Glomerular visceral epithelial cell (primary cell): Measurements from ENCODE around the gene PRICKLE4.
"Not testable (repeated sequence)": the region's sequence is repeated elsewhere in the genome, so short reads cannot be mapped to it uniquely, and the experiment has no call there.

ENCODE experiments used
- DNase-seq: peaks from one replicate; pipeline ENCODE4 v3.0.0-alpha.2; 2016; ENCODE audit errors: extremely low spot score

The PRICKLE4 gene

DNA sequence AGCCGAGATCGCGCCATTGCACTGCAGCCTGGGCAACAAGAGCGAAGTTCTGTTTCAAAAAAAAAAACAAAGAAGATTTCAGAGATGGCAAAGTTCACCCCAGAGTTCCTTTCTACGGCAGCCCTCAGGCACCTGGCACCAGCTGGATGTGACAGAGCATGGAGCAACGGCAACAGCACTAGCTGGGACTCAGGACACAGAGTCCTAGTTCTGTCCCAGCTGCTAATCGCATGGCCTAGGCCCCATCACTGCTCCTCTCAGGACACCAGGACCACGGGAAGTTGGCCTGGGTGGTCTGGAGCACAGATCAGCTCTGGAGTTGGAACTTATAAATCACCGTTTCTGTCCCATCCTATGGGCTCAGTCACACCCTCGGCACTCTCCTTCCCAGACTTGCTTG, 34.5 kb upstream of the PRICKLE4 start:
- no peak for DNase-seq

DNA sequence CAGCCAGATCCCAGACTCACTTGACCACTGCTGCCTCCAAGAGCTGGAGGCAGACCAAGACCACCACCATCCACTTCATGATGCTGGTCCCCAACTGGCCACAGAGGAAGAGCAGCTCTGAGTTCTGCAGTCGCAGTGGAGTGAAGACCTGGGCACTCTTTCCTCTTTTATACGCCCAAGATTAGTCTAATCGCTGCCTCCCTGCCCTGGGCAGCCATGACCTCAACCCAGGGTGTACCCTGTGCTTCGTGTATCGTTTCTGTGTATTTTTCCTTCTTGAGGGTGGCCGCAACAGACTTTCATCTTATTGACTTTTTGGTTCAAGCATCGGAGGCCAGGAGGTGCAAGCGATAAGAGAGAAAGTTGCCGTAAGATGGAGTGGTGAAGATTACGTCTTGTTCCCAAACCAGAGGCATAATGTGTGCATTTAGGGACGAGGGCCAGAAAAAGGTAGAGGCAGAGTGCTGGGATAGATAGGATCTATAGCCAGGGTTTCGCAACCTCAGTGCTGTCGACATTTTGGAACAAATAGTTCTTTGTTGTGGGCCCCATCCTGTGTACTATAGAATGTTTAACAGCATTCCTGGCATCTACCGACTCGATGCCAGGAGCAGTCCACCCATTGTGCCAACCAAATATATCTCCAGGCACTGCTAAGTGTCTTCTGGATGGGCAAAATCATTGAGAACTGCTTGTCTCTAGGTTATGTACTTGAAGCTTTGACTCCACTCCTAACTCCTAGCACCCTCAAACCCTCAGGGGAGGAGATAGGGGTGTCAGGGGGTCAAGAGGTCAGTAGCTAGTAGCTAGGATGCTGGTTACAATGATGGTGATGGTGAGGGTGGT, 33.1 kb upstream of the PRICKLE4 start, which contains the start of gene PGC:
Gene PGC, minus strand, starts transcription at position 142 of the 846 bp plus-strand sequence. Its CDS starts 63 bp downstream, at position 79.
- no peak for DNase-seq

DNA sequence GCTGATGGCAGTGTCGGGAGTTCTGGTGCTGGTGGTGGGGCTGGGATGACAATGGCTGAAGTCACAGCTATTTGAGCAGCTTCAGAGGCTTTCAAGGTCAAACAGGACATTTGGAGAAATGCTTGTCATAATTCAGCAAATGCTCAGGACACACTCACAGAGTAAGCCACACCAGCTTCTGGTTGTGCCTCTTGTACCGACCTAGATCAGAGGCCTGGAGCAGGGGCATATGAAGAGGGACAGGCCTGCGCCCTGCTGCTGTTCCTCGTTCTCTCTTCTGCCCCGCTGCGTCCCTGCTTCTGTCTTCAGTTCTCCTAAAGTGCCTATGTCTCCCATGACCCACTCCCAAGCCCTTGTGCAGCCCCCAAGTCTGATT, 32.5 kb upstream of the PRICKLE4 start:
- no peak for DNase-seq

DNA sequence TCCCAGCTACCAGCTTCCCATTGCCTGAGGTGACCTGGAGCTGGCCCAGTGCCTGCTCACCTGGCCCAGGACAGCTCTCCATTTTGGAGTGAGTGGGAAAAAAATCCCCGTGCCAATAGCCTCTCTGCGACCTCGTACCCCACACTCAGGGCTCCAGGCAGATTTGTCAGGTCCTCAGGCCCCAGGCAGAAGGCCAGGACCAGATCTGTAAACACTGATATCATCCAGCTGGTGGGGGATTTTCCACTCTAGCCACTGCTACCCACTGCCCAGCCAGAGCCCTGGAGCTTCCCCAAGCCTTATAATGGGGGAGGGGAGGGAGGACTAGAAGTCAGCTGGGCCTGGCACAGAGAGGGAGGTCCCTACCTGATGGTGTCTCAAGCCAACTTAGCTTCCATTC, 32.0 kb upstream of the PRICKLE4 start:
- no peak for DNase-seq

DNA sequence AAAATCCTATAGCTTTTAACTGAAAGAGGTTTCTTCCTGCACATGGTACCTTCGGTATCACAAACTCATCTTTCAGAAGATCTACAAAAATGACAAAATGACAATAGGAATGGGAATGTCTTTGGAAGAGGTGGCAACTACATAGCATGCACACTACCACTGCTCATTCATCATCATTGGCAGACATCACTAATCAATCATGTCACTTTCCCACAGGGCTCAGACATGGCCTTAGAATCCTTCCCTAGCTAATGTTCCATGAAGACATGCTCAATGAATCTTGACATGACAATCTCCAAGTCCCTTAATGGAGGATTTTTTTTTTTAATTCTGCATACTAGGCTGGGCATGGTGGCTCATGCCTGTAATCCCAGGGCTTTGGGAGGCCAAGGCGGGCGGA, 30.2 kb upstream of the PRICKLE4 start:
- no peak for DNase-seq

DNA sequence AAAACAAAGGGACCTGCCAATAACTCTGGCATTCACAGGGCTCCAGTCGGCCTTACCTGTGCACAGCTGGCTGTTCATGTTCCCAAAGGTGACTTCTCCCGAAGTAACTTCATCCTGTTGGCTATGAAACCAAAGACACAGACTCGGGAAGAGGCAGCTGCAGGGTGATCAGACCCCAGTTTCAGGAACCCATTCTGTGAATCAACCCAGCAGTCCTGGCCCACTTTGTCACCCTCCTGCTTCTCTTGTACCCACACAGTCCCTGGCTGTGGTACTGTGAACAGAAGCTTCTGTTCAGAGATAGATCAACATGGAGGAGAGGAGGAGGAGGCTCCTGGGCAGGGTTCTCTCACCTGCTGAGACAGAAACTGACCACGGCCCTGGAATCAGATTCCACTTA, 24.7 kb upstream of the PRICKLE4 start:
- no peak for DNase-seq

DNA sequence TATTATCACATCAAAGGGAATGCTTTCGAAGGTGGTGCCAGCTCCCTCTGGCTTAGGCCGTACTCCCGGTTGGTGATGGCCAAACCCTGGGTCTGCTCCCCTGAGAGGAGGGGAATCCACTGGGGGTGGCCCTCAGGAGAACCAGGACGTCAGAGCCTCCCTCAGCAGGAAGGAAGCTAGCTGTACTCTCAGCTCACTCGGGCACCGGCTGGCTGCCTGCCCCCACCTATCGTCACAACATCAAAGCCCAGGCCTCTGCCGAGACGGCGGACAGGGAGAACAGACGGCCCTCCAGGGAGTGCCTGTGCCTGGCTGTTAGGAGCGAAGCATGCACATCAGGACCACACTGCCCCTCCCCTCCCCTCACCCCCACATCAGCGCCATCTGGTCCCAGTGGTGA, 24.2 kb upstream of the PRICKLE4 start:
- DNase-seq = no peak

DNA sequence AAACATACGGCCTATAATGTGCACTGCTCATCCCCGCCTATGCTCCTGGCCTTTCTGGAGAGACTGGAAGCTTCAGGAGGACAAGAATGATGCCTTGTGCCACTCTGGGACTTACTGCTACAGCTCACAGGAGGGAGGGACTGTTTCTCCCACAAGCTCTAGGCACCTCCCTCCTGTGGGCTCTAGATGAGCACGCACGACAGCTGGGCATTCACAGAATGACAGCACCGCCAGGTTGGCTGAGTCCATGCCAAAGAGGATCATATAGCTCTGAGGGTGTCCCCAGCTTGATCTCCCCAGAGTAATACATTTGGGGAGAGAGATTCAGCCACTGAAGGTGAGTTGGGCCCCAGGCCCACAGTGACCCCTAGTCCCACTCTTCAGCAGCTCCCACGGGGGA, 23.3 kb upstream of the PRICKLE4 start:
- no peak for DNase-seq

DNA sequence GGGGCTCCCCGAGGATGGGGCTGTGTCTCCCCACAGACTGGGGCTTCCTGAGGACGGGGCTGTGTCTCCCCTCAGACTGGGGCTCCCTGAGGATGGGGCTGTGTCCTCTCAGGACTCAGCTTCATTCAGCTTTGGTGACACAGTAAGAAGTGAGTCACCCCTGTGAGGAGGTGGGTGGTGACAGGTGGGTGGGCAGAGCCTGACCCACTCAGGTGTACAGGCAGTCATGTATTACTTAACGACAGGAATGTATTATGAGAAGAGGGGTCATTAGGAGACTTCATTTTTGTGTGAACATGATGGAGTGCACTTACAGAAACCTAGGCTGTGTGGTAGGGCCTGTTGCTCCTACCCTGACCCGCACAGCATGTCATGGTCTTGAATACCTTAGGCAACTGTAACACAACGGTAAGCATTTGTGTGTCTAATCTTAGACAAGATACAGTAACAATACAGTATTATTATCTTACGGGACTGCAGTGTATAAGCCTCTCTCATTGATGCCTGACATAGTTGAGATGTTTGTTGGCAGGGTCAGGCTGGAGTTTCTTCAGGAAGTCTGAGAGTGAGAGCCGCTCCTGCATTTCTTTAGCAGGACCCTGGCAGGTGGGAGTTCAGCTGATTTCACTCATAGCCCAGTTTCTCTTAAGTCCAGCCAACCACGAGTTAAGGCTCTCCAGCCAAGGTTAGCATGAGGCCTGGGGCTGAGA, 22.5 kb upstream of the PRICKLE4 start:
- no peak for DNase-seq

DNA sequence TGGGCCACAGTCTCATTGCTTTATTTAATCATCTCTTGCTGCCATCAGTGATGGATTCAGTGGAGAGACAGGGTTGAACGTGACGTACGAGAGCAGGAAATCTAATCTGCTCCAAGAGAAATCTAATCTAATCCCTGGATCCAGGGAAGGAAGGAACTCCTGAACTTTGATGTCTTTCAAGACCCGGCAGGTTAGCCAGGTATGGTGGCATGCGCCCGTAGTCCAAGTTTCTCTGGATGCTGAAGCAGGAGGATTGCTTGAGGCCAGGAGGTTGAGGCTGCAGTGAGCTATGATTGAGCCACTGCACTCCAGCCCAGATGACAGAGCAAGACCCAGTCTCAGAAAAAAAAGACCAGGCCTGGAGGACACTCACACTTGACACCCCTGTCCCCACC, 21.9 kb upstream of the PRICKLE4 start:
- no peak for DNase-seq

DNA sequence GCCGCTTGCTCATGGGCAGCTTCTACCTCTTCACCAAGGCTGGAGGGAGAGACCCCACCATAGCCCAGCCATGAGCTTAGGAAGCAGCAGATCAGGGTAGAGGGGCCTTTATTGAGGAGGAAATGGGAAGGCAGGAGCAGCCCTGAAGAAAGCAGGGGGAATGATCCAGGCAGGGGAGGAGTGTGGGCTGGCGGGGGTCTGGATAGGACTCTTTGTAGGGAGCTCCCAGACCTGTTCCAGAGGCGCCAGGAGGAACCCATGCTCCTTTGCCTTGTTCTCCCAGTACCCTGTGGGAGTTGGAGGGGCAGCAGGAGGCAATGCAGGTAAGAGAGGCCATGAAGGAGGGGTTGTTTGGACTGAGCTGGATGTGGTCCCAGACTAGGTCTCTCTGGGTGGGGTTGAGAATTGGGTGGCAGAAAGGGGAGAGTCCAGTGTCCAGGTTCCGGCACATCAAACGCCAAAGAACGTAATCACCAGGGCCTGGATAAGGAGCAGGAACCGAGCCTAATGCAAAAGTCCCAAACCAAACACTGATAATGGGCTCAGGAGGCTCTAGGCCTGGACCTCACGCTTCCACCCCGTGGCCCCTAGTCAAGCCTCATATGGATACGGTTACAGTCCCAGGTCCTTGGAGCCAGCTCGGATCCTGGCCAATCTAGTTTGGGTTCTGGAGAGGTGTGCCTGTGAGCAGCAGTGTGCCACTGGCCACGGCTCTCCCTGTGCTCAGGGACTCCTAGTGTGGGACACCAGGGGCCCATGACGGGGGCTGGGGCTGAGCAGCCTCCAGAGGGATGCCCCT, 21.3 kb upstream of the PRICKLE4 start:
- DNase-seq = no peak

DNA sequence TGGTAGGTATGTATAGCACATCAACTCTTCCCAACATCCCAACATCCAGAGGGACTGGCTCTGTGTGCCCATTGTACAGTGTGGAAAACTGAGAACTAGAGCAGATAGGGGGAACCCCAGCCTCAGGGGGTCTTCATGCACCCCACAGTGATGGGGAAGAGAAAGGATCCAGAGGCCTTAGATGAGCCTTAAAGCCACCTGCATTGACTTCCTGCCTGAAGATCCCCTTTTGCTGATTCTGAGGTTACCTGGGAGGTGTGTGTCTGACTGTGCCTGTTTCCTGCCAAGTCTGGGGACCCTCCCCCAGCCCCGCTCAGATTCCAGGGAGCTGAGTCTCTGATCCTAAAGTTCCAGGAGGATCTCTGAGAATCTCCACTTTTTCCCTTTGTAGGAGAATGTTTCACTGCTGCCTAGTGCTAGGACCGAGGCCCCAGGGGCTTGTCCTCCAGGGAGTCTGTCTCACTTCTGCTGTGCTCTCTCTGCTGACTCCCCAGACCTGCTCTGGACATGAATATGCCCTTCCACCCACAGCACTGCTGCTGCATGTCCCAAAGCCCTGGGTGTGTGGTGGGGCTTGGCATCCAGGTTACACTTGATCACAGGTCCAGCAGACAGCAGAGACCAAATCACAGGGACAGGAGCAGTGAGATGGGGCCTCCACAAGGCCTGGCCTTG, 20.5 kb upstream of the PRICKLE4 start:
- DNase-seq = no peak

DNA sequence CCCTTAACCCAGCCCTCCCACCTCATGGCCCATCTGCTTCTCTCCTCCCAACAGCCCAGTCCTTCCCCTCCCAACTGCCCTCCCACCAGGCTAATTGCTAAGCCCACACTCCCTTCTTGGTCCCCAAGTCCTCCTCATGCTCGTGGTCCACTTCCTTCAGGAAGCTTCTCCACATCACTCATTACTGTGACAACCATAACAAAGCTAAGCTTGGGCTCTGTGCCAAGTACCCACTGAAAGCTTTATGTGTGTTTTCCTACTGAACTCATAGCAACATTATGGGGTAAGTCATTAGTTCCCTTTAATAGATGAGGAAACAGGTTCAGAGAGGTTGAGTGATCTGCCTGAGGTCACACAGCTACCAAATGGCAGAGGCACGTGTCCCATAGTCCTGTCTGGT, 17.1 kb upstream of the PRICKLE4 start:
- no peak for DNase-seq

DNA sequence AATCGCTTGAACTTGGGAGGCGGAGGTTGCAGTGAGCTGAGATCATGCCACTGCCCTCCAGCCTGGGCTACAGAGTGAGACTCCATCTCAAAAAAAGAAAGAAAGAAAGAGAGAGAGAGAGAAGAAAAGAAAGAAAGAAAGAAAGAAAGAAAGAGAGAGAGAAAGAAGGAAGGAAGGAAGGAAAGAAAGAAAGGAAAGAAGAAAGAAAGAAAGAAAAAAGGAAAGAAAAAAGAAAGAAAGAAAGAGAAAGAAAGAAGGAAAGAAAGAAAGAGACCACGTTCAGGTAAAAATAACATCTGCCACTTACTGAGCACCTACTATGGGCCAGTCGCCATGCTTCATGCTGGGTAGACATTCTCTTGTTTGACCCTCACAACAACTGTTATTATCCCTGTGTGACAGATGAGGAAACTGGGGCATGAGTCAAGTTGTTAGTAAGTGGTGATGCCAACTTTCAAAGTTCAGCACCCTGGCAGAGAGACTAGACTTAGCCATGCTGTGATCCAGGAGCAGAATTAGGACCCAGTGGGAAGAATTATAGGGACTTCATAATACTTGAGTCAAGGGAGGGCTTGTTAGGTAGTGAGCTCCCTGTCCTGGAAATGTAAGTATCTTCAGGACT, 14.4 kb upstream of the PRICKLE4 start:
- not testable (repeated sequence) for DNase-seq

DNA sequence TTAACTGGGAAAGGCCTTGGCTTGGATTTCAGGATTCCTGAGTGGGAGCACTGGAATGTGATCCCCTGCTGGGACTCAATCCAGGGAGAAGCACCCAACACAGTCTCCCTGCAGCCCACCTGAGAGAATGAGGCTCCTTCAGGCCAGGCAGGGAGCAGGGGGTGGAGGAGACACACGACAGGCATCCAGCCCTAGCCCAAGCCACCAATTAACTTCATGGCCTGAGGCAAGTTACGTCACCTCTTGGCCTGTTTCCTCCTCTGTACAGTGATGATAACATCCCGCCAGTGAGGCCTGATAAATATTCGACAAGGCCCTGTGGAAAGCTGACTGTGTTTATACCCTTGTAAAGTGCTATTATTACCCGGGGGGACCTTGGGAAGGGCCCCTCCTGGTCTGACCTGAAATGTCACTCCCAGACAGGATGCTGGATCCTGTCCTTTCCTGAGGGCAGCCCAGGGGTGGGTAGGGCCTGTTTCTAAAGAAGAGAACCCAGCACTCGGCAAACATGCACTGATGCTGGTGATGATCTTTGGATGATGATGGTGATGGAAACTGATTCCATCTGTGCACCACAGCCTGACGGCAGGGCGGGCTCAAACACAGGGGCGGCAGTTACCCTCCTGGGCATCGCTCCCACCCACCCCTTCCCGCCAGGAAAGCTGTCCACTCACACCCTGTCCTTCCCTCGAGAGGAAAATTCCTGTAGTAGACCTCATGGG, 13.3 kb upstream of the PRICKLE4 start:
- DNase-seq = peak; percentile 19

DNA sequence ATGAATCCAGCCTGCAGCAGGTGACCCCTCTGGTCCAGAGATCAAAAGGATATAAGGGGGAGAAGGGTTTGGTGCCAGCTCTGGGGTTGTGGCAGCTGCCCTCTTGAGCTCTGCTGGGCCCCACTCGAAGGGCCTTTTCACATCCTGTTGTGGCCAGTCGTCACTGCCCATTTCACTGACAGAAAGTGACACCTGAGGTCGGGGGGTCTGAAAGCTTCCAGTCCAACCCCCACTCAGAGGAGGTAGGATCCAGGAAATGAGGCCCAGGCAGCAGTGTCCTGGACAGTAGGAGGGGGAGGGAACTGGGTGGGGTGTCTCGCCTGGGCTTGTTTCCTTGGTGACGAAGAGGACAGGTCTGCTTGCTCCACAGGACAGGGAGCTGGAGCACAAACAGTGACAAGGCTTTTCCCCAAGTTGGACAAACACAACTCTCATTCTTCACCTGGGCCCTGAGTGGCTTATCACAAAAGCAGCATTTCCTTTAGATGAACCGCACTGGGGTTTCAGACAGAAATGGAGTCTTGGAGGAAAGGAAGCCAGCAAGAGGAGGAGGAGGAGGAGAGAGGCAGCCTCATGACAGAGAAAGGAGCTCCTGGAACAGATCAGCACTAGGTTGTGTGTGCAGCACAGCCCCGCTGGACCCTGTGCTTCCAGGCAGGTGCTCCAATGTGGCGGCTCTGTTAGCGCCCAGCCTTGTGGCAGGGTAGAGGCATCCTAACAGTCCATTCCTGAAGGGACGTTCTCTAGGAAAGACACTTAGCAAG, 11.9 kb upstream of the PRICKLE4 start:
- DNase-seq = no peak

DNA sequence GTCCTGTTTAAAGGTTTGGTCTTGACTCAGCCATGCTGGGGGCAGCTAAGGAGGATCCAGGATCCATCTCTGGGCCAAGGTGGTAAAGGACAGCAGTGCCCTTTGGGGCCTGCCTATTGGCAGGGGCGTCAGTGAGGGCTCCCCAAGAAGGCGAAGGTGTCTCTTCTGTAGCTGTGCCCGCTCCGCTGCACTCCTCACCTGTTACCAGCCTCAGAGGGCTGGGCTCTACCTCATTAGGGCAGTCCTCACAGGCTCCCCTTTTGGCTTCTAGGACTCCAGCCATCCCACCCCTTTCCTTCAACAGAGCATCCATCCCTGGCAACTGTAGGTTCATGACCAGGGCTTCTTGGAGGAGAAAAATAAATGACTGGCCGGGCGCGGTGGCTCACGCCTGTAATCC, 11.2 kb upstream of the PRICKLE4 start:
- DNase-seq = no peak

DNA sequence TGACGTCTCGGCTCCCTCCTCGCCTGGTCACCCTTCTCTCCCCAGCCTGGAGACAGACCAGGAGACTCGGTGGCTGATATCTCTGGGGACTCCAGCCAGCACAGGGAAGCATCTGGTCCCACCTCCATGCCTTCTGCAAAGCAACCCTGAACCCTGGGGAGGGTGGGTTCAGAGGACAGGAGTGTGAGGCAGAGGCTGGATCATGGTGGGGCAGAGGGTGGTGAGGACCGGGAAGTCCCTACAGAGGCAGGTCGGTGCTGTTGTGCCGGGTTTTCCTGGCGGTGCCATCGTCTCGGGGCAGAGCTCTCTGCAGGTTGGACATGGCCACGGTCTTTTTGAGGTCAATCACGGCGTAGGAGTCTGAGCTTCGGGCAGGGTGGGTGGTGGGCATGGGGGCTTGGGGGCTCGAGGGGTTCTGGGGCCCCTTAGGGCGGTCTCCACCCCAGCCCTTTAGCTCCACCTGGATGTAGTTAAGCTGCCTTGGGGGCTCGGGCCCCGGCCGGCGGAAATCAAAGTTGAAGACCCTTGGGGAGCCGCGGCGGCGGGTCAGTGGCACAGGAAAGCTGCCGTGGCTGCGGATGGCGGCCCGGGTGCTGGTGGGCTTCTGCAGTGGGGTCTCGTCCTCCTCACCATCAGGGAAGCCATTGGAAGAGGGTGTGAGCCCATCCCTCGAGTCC, 10.1 kb upstream of the PRICKLE4 start:
- DNase-seq = no peak
